Astrocyte (in vitro differentiated cells and primary cell): ENCODE data around the gene TACR2.

Experiments used
- CTCF ChIP-seq: IDR thresholded peaks from 2 replicates; pipeline ENCODE4 v1.5.1; 2011; ENCODE audit warnings: low read depth, mild to moderate bottlenecking, inconsistent platforms, low read length, moderate library complexity; ENCODE audit not compliant: insufficient read depth
- EZH2 ChIP-seq: IDR thresholded peaks from 2 replicates; pipeline ENCODE4 v1.6.1; 2012; ENCODE audit warnings: mild to moderate bottlenecking, low read length, inconsistent platforms; ENCODE audit not compliant: insufficient read depth

GRCh38 chr10:69385454-69386350 lies 31.0 kb downstream of the TACR2 start:
- no peak for TF ChIP-seq EZH2
- no peak for TF ChIP-seq CTCF
